Measurements from ENCODE around the gene DIP2C.

DIP2C gene

DNA sequence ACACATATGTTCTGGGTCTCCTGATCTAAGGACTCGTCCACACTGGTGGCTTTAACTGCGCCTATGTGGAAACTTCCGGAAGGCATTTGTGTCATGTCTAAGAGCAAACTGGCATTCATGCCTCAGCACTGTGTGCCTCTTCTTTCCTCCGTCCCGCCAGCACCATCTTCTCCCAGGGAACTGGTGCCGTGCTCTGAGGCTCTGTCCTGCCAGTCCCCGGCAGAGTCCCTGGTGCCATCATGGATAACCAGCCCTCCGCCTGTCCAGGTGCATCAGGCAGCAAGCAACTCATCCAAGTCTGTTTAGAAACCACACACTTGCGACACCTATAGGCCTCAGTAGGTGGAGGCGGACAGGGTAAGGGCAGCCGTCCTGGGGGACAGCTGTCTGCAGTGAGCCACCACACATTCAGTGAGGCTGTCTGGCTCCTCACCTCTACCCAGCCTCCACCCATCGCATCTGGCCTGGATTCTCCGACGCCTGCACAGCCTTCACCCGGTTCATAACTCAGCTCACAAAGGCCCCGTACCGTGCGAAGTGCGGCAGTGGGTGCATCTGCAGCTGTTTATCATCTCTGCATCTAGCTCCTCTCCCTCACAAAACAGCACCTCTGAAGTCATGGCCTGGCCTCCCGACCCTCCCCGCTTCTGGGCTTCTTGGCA lies 162.7 kb downstream of the DIP2C start:
- Histone ChIP-seq H3K4me1 (ENCODE audit: control insufficient read depth, insufficient read depth, low read length) (no peaks in the 10 kb centered on the region), H3K9ac (ENCODE audit: low read length) (no peak overlapping the region), H3K4me3 (ENCODE audit: low read length) (no peak overlapping the region), H3K36me3 (ENCODE audit: control insufficient read depth, insufficient read depth, low read length) (no peaks in the 10 kb centered on the region), H3K9me3 (ENCODE audit: control insufficient read depth, low read length) (no peaks in the 10 kb centered on the region), H3K27me3 (ENCODE audit: control insufficient read depth, insufficient read depth, low read length) (no peaks in the 10 kb centered on the region)

DNA sequence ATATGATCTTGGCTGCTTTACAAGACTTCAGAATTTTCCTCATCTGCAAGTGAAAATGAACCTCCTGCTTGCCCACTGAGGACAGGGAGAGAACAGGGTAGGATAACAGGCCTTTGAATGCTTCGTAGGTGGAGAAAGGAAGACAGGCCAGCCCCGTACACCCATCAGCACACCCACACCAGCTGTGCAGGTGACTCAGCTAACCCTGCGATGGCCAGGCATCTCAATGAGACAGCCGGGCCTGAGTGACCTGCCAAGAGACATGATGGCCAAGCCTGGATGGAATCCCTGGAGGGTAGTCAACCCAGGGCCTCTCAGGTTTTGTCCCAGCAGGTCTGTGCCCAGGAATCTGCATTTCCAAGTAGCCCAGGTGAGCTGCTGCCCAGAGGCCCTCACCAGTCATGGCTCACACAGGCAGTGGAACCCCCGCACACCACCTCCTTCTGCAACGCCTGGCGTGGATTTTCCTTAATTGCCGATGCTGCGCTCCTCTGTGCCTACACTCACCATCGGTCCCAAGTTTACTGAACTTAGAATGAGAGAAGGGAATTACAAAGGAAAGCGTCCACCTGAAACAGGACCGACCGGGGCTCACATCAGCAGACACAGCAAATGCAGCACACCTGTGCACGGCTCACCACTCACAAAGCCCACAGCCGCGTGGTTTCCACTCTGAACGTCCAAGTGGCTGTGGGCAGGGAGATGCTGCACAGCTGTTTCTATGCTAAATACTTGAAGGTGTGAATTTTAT lies 163.7 kb downstream of the DIP2C start:
- no peaks in the 10 kb centered on the region for H3K27me3 ChIP-seq (ENCODE audit: control insufficient read depth, insufficient read depth, low read length)
- H3K9ac ChIP-seq (ENCODE audit: low read length), result no peak overlapping the region
- no peaks in the 10 kb centered on the region for H3K4me1 ChIP-seq (ENCODE audit: control insufficient read depth, insufficient read depth, low read length)
- H3K9me3 ChIP-seq (ENCODE audit: control insufficient read depth, low read length), result no peaks in the 10 kb centered on the region
- no peak overlapping the region for H3K4me3 ChIP-seq (ENCODE audit: low read length)
- H3K36me3 ChIP-seq (ENCODE audit: control insufficient read depth, insufficient read depth, low read length), result no peaks in the 10 kb centered on the region

DNA sequence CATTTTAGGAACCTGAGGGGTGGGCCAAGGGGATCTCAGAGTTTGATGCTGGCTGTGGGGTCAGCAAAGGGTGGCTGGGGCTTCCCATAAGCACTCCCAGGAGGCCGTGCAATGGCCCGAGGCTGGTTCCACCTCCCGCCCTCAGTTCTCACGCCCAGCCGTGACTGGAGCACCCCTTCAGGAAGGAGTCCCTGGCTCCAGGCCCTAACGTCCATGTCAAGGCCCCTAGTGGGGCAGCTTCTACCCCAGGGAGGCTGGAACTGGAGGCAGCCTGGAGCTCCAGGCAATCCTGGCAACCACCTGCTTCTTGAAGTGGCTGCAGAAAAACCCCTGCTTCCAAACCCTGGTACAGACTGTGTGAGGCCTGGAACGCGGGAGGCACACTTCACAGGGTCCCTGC lies 165.5 kb downstream of the DIP2C start:
- no peaks in the 10 kb centered on the region for H3K4me1 ChIP-seq (ENCODE audit: control insufficient read depth, insufficient read depth, low read length)
- no peaks in the 10 kb centered on the region for H3K36me3 ChIP-seq (ENCODE audit: control insufficient read depth, insufficient read depth, low read length)
- H3K27me3 ChIP-seq (ENCODE audit: control insufficient read depth, insufficient read depth, low read length), result no peaks in the 10 kb centered on the region
- no peaks in the 10 kb centered on the region for H3K9me3 ChIP-seq (ENCODE audit: control insufficient read depth, low read length)
- H3K4me3 ChIP-seq (ENCODE audit: low read length), result no peak overlapping the region
- H3K9ac ChIP-seq (ENCODE audit: low read length), result no peak overlapping the region

DNA sequence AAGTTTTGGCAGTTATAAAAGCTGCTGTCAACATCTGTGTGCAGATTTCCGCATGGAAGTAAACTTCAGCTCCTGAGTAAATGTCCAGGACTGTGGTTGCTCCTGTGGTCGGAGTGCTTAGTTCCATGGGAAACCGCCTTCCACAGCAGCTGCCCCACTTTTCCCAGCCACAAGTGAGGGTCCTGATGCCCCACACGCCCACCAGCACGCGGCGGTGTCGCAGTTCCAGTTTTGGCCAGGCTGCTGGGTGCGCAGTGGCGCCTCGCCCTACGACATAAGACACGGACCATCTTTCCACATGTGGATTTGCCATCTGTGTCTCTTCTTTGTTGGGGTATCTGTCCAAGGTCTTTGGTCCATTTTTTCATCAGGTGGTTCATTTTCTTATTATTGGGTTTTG lies 167.1 kb downstream of the DIP2C start:
- no peak overlapping the region for H3K9ac ChIP-seq (ENCODE audit: low read length)

GRCh38 chr10:521261-522250 lies 167.9 kb downstream of the DIP2C start:
- no peaks in the 10 kb centered on the region for H3K27me3 ChIP-seq (ENCODE audit: control insufficient read depth, insufficient read depth, low read length)

More for the DNA sequence above, 167.1 kb downstream of the DIP2C start:
- H3K4me1 ChIP-seq (ENCODE audit: control insufficient read depth, insufficient read depth, low read length), result no peaks in the 10 kb centered on the region
- H3K9me3 ChIP-seq (ENCODE audit: control insufficient read depth, low read length), result no peaks in the 10 kb centered on the region
- H3K36me3 ChIP-seq (ENCODE audit: control insufficient read depth, insufficient read depth, low read length), result no peaks in the 10 kb centered on the region
- H3K4me3 ChIP-seq (ENCODE audit: low read length), result no peak overlapping the region
- H3K27me3 ChIP-seq (ENCODE audit: control insufficient read depth, insufficient read depth, low read length), result no peaks in the 10 kb centered on the region

DNA sequence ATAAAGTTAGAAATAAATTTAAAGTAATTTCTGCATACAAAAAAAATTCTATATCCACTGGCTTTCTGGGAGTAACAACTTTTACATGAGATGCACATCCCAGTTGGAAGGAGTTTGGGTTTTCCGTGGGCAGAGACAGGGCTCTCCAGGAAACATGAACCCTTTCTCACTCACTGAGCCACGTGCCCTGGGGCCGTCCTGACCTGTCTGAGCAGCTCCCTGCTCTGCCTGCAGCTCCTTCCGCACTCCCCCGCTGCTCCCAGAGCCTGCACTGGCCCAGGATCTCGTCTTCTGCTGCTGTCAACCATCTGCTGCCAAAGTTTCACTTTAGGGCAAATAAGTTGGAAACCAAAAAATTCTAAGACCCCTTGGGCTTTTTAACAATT lies 169.1 kb downstream of the DIP2C start:
- Histone ChIP-seq H3K36me3 (ENCODE audit: control insufficient read depth, insufficient read depth, low read length) (no peaks in the 10 kb centered on the region), H3K4me1 (ENCODE audit: control insufficient read depth, insufficient read depth, low read length) (no peaks in the 10 kb centered on the region), H3K9ac (ENCODE audit: low read length) (no peak overlapping the region), H3K9me3 (ENCODE audit: control insufficient read depth, low read length) (no peaks in the 10 kb centered on the region), H3K27me3 (ENCODE audit: control insufficient read depth, insufficient read depth, low read length) (no peaks in the 10 kb centered on the region), H3K4me3 (ENCODE audit: low read length) (no peak overlapping the region)

More at GRCh38 chr10:521261-522250, 167.9 kb downstream of the DIP2C start:
- Histone ChIP-seq H3K9ac (ENCODE audit: low read length) (no peak overlapping the region), H3K4me3 (ENCODE audit: low read length) (no peak overlapping the region), H3K9me3 (ENCODE audit: control insufficient read depth, low read length) (no peaks in the 10 kb centered on the region), H3K36me3 (ENCODE audit: control insufficient read depth, insufficient read depth, low read length) (no peaks in the 10 kb centered on the region), H3K4me1 (ENCODE audit: control insufficient read depth, insufficient read depth, low read length) (no peaks in the 10 kb centered on the region)

GRCh38 chr10:519716-520401 lies 169.6 kb downstream of the DIP2C start:
- no peaks in the 10 kb centered on the region for H3K4me1 ChIP-seq (ENCODE audit: control insufficient read depth, insufficient read depth, low read length)

GRCh38 chr10:519055-519715 lies 170.3 kb downstream of the DIP2C start:
- Histone ChIP-seq H3K27me3 (ENCODE audit: control insufficient read depth, insufficient read depth, low read length) (no peaks in the 10 kb centered on the region), H3K36me3 (ENCODE audit: control insufficient read depth, insufficient read depth, low read length) (no peaks in the 10 kb centered on the region), H3K4me3 (ENCODE audit: low read length) (no peak overlapping the region), H3K9ac (ENCODE audit: low read length) (no peak overlapping the region), H3K9me3 (ENCODE audit: control insufficient read depth, low read length) (no peaks in the 10 kb centered on the region), H3K4me1 (ENCODE audit: control insufficient read depth, insufficient read depth, low read length) (peaks cover 6% of the 10 kb centered on the region)

More at GRCh38 chr10:519716-520401, 169.6 kb downstream of the DIP2C start:
- Histone ChIP-seq H3K36me3 (ENCODE audit: control insufficient read depth, insufficient read depth, low read length) (no peaks in the 10 kb centered on the region), H3K4me3 (ENCODE audit: low read length) (no peak overlapping the region), H3K9ac (ENCODE audit: low read length) (no peak overlapping the region), H3K9me3 (ENCODE audit: control insufficient read depth, low read length) (no peaks in the 10 kb centered on the region), H3K27me3 (ENCODE audit: control insufficient read depth, insufficient read depth, low read length) (no peaks in the 10 kb centered on the region)

DNA sequence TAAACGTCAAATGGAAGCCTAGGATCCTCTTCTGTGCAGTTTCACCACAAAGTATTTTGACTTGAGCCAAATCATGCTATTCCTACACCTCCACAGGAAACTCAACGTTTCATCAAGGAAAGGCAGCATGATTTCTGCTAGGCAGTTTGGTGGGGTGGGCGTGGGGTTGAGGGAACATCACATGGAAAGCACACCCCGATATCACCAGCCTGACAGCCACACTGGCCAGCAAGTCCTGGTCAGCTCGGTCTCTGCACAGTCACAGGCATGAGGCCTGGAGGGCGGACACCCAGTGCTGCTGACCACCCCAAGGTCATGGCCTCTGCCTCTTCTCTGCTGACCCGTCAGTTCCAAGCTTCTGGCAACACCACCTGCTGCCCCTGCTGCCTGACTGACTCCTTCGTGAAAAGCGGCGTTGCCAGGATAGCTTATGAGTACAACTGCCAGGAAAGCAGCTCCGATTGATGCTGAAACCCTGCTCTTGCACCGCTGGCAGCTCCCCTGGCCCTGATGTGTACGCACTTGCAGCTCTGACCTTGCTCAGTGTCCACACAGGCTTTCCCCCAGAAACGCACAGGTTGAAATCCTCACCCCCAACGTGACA lies 171.5 kb downstream of the DIP2C start:
- H3K4me1 ChIP-seq (ENCODE audit: control insufficient read depth, insufficient read depth, low read length), result peaks cover 11% of the 10 kb centered on the region
- no peak overlapping the region for H3K4me3 ChIP-seq (ENCODE audit: low read length)
- no peaks in the 10 kb centered on the region for H3K9me3 ChIP-seq (ENCODE audit: control insufficient read depth, low read length)
- no peaks in the 10 kb centered on the region for H3K27me3 ChIP-seq (ENCODE audit: control insufficient read depth, insufficient read depth, low read length)
- no peak overlapping the region for H3K9ac ChIP-seq (ENCODE audit: low read length)
- no peaks in the 10 kb centered on the region for H3K36me3 ChIP-seq (ENCODE audit: control insufficient read depth, insufficient read depth, low read length)

DNA sequence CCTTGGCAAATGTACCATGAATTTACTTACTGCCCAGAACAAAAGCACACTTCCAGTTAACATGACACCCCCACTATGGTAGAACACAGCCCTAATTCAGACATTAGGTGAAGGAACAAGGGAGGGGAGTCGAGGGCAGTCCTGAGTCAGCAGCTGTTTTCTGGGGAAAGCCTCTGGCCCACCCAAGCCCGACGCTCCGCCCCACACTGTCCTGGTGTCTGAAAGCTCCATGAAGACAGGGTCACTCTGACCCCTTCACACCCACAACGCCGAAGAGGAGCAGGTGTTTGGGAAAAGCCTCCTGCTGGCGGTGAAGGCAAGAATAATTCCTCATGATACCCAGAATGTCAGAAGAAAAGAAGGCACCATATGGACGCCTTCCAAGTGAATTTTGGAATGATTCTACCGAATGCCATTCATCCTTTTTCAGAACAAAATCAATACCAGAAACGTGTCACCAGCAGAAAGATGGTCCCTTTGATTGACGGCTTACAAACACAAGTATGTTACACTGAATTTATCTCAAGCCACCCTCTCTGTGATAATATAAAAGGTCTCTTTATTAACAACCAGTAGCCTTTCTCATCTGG lies 172.1 kb downstream of the DIP2C start:
- H3K9me3 ChIP-seq (ENCODE audit: control insufficient read depth, low read length), result no peaks in the 10 kb centered on the region
- no peaks in the 10 kb centered on the region for H3K27me3 ChIP-seq (ENCODE audit: control insufficient read depth, insufficient read depth, low read length)
- peaks cover 11% of the 10 kb centered on the region for H3K4me1 ChIP-seq (ENCODE audit: control insufficient read depth, insufficient read depth, low read length)
- no peak overlapping the region for H3K9ac ChIP-seq (ENCODE audit: low read length)
- H3K36me3 ChIP-seq (ENCODE audit: control insufficient read depth, insufficient read depth, low read length), result no peaks in the 10 kb centered on the region
- H3K4me3 ChIP-seq (ENCODE audit: low read length), result no peak overlapping the region

Measured in mucosa of stomach (tissue), 1 donor.